GM13977 (cell line): ENCODE data around the gene ATP12A.

Experiments used
- DNase-seq: peaks from one replicate; pipeline ENCODE4 v3.0.0; 2012; ENCODE audit warnings: low spot score
- CTCF ChIP-seq: IDR thresholded peaks from 2 replicates; pipeline ENCODE4 v1.5.1; 2012; ENCODE audit warnings: mild to moderate bottlenecking, control low read depth; ENCODE audit not compliant: insufficient read depth; ENCODE audit errors: extremely low read depth, missing control alignments
- in situ Hi-C: fragments of 300-500 bp; cut with MboI; formaldehyde crosslinking; loops from one replicate; pipeline ENCODE4 v1.12.0; 2022; ENCODE audit warnings: low sequenced_read_pairs, low pct_unique_long_range_greater_than_20kb, mixed read lengths, inconsistent platforms; ENCODE audit not compliant: unreplicated experiment

ATP12A gene

GRCh38 chr13:24668955-24669582, 11.1 kb upstream of the ATP12A start:
- in situ Hi-C loops: no loop called here

GRCh38 chr13:24670174-24670573, 10.0 kb upstream of the ATP12A start:
- TF ChIP-seq CTCF: no peak
- no peak for DNase-seq
- in situ Hi-C loops: no loop called here

More at GRCh38 chr13:24668955-24669582, 11.1 kb upstream of the ATP12A start:
- DNase-seq: no peak
- TF ChIP-seq CTCF: no peak

DNA sequence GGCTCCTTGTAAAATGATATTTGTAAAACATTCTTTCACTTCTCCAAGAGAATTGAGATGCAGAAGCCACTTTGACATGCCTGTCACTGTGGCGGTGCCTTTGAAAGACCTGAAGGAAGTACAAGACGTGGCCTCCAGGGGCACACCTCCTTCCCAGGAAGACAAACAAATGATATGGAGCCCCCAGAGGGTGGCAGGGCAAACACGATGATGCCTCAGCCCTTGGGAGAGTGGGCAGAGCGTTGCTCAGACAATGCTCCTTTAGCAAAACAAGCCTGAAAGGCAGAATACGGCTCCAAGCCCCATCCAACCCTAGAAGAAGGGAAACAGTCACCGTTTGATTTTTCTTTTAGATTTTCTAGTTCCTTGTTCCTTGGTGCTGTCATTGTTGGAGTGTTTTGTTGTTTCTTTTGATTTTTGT, 9.2 kb upstream of the ATP12A start:
- in situ Hi-C loops: no loop called here
- no peak for TF ChIP-seq CTCF
- DNase-seq: no peak

DNA sequence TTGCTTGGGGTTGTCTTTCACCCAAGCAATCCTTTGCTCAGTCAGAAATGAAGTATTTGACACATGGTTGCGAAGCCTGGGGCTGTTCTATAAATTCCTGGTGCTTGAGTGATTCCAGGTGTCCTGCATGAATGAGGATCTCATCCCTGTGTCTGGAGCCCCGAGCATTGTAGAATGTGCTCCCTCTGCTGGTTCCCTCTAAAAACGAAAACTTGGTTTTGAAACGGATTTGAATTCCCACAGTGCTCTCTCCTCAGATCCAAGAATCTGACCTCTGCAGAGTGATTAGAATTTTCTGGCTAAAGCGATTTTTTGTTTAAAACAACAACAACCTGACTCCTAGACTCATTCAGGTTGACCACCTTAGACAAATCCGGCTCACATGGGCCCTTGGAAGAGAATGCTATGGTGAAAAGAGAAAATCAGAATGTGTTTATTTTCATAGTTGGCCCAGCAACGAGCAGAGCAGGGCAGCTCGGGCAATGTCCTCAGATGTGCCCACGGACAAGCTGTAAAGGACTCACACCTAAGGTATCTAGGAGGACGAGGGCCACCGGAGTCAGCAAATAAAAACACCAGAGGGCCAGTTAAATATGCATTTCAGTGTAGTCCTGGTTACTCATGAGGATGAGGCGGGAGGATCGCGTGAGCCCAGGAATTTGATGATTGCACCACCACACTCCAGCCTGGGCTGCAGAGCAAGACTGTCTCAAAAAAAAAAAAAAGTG, 8.7 kb upstream of the ATP12A start:
- TF ChIP-seq CTCF: peak; percentile 69
- DNase-seq: peak; percentile 51
- in situ Hi-C loops: no loop called here

- in situ Hi-C loops: no loop called here
- no peak for DNase-seq
Measured at GRCh38 chr13:24672141-24673132, 7.8 kb upstream of the ATP12A start.

More at GRCh38 chr13:24672141-24673132, 7.8 kb upstream of the ATP12A start:
- TF ChIP-seq CTCF: no peak
